HG03108 (cell line): ENCODE results near the gene ZNRF4.
"Not testable (repeated sequence)": the region's sequence is repeated elsewhere in the genome, so short reads cannot be mapped to it uniquely, and the experiment has no call there.

Experiments
- ATAC-seq: cut with Tn5 transposase; IDR thresholded peaks from one replicate; pipeline ENCODE4 v1.9.1; 2021; ENCODE audit warnings: moderate library complexity; ENCODE audit not compliant: unreplicated experiment

Gene ZNRF4, protein sequence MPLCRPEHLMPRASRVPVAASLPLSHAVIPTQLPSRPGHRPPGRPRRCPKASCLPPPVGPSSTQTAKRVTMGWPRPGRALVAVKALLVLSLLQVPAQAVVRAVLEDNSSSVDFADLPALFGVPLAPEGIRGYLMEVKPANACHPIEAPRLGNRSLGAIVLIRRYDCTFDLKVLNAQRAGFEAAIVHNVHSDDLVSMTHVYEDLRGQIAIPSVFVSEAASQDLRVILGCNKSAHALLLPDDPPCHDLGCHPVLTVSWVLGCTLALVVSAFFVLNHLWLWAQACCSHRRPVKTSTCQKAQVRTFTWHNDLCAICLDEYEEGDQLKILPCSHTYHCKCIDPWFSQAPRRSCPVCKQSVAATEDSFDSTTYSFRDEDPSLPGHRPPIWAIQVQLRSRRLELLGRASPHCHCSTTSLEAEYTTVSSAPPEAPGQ

GRCh38 chr19:5455367-5456129 is at the start of gene ZNRF4:
TSS of gene ZNRF4 (plus strand) at chr19:5455417. CDS start at chr19:5455492, 75 bp downstream.
- ATAC-seq = no peak

DNA sequence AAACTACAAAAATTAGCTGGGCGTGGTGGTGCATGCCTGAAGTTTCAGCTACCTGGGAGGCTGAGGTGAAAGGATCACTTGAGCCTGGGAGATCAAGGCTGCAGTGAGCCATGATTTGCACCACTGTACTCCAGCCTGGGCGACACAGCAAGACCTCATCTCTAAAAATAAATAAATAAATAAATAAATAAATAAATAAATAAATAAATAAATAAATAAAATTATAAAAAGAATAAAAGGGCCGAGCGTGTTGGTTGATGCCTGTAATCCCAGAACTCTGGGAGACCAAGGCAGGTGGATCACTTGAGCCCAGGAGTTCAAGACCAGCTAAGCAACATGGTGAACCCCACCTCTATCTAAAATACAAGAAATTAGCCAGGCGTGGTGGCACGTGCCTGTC is 49.0 kb upstream of the ZNRF4 start:
- not testable (repeated sequence) for ATAC-seq

- no peak for ATAC-seq
Measured at GRCh38 chr19:5406816-5407215, 48.4 kb upstream of the ZNRF4 start.

GRCh38 chr19:5407356-5407755 is 47.9 kb upstream of the ZNRF4 start:
- no peak for ATAC-seq

DNA sequence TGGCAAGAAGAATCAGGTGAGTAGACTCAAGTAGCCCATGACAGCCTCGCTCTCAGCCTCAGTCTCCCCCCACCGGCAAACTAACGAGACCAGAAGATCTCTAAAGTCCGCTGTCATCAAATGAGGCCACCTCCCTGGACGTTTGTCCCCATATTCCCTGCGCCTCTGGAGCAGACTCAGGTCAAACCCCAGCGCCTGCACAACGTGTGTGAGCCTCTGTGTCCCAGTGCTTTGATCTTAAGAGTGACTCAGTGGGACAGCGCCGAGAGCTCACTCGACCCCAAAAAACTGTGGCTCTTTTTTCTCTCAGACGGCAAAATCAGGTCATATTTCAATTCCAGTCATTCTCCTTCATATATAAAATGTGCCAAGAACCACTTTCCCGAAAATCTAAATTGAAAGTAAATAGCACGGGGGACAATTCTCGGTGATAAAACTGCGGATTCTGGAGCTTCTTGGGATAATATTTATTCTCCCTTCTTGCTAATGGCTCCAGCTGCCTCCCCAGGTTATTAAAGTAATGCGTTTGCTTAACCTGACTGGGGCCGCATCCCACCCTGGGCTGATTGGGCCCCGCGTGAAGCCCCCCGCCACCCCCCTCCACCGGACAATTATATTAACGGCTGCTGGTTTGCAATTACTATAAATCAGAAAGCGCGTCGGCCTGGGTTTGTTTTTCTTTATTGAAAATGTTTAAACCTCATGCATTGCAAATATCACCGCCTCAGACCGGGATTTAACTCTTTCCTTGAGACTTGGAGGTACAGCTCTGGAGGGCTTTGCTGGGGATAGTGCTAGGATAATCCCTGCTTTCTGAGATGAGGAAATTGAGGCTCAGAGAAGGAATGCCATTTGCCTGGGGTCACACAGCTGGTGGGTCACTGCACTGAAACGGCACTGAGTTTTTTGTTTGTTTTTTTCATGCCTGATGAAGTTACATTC is 37.5 kb upstream of the ZNRF4 start:
- no peak for ATAC-seq

DNA sequence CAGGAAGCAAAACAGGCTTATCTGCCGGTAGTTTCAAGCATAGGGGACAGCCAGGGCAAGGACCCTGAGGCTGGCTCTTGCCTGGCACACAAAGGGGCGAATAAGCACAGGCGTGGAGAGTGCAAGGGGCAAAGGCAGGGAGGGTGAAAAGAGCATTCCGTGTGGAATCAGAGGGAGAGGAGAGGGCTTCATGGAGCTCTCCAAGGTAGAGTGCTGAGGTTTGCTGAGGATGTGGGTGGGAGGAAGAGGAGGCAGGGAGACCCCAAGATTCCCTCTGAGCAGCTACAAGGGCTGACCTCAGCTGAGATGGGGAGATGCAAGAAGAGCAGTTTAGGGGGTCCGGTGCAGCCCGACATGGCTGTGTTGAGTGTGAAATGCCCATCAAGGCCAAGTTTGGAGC is 36.5 kb upstream of the ZNRF4 start:
- ATAC-seq = no peak

DNA sequence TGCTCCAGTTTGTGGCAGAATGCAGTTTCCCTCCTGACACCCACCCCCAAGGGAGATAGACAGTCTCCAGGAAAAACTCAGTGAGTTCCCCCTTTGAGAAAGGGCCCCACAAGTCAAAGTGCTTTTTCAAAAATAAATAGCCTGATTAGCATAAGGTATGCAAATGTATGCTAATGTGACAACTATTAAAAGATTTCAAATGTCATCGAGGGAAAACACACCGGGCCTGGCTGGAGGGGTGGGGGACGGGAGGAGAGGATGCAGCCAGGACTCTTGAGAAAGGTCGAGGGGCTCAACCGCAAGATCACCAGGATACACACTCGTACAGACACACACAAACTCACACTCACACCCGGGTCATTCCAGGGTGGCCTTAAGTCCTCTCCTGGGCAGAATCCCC is 34.3 kb upstream of the ZNRF4 start:
- no peak for ATAC-seq

DNA sequence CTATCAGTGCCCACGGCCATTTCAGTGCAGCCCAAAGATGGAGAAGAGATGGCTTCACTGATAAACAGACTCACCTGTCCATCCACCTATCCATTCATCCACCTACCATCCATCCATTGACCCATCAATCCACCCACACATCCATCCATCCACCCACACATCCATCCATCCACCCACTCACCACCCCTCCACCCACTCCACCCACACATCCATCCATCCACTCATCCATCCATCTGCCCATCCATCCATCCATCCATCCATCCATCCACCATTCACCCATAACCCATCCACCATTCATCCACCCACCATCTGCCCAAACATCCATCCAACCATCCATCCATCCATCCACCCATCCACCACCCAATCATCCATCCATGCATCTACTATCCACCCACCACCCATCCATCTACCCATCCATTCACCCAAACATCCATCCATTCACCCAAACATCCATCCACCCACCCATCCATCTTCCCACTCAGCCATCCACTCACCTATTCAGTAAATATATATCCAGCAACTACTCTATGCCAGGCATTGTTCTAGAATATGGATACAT is 31.6 kb upstream of the ZNRF4 start:
- no peak for ATAC-seq

- ATAC-seq = no peak
Measured at GRCh38 chr19:5424192-5424973, 30.8 kb upstream of the ZNRF4 start.

DNA sequence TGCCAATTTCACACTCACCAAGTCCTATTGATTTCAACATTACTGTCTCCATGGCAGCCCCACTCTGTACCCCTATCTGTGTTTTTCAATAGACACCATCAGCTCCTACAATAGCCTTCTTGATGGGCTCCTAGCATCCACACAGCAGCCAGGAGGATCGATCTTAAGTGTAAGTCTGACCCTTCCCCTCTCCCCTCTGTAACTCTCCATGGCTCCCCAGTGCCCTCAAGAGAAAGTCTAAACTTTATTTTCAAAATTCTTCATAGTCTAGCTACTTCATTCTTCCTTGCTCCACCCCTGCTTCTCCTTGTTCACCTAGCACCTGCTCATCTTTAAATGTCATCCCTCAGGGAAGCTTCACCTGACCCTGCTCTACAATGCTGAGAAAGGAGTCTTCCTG is 30.0 kb upstream of the ZNRF4 start:
- no peak for ATAC-seq

DNA sequence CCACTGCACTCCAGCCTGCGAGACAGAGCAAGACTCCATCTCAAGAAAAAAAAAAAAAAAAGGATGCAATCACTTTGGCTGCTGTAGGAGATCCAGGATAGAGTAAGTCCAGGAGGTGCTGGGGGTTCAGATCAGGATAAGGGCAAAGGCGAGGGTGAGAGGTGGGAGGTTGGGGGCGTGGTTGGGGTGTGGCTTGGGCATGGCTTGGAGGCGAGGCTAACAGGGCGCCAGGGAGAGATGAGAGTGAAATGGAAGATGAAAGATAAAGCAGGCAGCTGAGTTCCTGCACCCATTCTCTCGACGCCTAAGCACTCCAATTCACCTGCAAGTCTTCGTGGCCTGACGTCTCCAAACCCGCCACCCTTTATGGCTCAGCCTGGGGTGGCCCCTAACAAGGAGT is 25.0 kb upstream of the ZNRF4 start:
- ATAC-seq = no peak

- ATAC-seq = no peak
Measured at GRCh38 chr19:5432687-5433086, 22.5 kb upstream of the ZNRF4 start.

GRCh38 chr19:5434351-5434917 is 20.8 kb upstream of the ZNRF4 start:
- no peak for ATAC-seq

- ATAC-seq = no peak
Measured at GRCh38 chr19:5434970-5435641, 20.1 kb upstream of the ZNRF4 start.

DNA sequence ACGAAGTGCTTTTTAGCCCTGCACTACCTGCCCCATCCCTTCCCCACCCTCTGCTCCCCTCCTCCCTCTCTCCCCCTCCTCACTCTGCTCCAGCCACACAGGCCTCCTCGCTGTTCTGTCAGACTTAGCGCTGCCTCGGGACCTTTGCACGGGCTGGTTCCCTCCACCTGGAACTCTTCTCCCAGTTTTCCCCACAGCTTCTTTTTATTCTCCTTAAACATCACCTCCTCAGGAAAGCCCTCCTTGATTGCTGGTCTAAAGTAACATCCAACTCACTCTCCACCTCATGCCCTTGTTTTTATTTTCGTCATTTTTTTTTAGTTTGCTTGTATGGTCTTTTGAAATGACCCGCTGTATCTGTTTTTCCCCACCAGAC is 19.6 kb upstream of the ZNRF4 start:
- no peak for ATAC-seq

DNA sequence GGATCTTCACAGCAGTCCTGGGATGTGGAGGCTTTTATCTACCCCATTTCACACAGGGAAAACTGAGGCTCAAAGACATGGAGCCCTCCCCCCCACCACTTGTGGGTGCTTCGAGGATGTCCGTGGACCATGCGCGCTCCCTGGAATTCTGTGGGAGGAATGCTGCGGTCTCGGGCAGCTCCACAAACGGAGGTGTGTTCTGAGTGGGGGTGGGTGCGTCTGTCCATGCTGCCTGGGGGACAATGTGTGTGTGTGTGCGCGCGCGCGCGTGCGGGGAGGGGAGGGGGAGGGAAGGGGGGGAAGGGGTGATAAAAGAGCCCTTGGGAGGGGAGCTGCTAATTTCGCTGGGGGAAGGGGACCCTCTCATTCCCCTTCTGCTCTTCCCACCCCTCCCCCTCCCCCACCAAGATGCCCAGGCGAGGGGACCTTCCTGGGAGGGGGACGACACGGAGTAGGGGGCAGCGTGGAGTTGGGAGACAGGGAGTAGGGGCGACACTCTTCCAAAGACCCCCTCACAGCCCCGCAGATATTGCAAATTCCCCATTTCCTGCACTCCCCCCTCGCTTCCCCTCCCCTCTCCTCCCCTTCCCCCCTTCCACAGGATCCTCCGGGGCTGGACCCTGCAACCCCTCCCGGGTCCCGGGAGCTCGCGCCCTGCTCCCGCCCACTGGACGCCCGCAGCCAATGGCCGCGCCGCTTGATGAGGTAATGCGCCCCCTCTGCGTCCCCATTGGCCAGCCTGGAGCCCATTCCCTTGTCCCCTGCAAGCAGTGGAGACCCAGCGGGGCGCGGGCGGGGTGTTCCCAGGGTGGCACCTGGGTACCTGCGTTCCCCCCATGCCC is 18.9 kb upstream of the ZNRF4 start:
- no peak for ATAC-seq

DNA sequence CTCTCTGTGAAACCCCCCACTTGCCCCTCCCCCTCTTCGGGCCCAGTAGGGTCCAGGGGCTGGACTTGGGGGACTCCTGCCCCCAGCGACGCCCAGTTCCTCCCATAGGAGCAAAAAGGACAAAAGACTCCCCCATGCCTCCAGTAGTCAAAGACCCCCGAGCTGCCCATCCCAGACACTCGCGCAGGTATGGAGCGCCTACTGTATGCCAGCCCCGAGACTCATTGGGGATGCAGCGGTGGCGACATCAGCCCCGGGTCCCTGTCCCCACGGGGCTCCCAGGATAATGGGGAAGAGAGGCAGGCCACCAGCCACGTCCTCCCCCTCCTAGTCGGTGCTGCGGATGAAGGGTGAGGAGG is 18.3 kb upstream of the ZNRF4 start:
- no peak for ATAC-seq

- ATAC-seq = not testable (repeated sequence)
Measured at GRCh38 chr19:5438756-5439155, 16.5 kb upstream of the ZNRF4 start.
